Uterus (tissue), 2 donors: ENCODE results near the gene BCAS3.

ENCODE experiments used
- POLR2A ChIP-seq, 2 donors: fragments of 450-650 bp; IDR thresholded peaks; one replicate each; pipeline ENCODE4 v1.6.1; 2016; ENCODE audit warnings: antibody characterized with exemption in 2 of 2, mild to moderate bottlenecking in 1 of 2, moderate library complexity in 1 of 2
- TF ChIP-seq, protein P1 (sequence below), 4 experiments: fragments of 200-600 bp in 2 of 4; fragments of 450-650 bp in 2 of 4; sonication (generic) in 2 of 4; IDR thresholded peaks; one replicate each; pipeline ENCODE4 v1.5.1; 2016 to 2019; ENCODE audit warnings: antibody characterized with exemption in 4 of 4, mild to moderate bottlenecking in 2 of 4, moderate library complexity in 1 of 4

DNA sequence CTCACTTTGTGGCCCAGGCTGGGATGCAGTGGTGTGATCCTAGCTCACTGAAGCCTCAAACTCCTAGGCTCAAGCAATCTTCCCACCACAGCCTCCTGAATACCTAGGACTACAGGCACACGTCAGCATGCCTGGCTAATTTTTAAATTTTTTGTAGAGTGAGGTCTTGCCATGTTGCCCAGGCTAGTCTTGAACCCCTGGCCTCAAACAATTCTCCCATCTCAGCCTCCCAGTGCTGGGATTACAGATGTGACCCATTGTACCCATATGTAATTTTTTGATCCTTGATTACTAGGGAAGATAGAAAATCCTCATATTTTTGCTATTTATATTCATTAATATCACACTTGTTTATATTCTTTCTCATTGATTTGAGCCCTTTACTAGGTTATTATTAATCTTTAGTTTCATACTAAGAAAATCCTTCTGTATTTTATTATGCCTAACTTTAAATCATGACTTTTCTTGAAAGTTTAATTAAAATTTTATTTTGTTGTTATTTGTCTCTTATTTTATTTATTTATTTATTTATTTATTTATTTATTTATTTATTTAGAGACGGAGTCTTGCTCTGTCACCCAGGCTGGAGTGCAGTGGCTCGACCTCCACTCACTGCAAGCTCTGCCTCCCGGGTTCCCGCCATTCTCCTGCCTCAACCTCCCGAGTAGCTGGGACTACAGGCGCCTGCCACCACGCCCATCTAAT is 75.4 kb downstream of the BCAS3 start:
- TF ChIP-seq, protein P1, sequence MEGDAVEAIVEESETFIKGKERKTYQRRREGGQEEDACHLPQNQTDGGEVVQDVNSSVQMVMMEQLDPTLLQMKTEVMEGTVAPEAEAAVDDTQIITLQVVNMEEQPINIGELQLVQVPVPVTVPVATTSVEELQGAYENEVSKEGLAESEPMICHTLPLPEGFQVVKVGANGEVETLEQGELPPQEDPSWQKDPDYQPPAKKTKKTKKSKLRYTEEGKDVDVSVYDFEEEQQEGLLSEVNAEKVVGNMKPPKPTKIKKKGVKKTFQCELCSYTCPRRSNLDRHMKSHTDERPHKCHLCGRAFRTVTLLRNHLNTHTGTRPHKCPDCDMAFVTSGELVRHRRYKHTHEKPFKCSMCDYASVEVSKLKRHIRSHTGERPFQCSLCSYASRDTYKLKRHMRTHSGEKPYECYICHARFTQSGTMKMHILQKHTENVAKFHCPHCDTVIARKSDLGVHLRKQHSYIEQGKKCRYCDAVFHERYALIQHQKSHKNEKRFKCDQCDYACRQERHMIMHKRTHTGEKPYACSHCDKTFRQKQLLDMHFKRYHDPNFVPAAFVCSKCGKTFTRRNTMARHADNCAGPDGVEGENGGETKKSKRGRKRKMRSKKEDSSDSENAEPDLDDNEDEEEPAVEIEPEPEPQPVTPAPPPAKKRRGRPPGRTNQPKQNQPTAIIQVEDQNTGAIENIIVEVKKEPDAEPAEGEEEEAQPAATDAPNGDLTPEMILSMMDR (IDR thresholded peaks at IDR 0.05): no peak
- TF ChIP-seq POLR2A (IDR thresholded peaks at IDR 0.05): no peak
